ENCODE results near the gene ADPGK. TPM values are rescaled to one million over a fixed set of nuclear protein-coding genes. Genes with fewer than 3 reads are reported as not detected.
"Not testable (repeated sequence)": the region's sequence is repeated elsewhere in the genome, so short reads cannot be mapped to it uniquely, and the experiment has no call there.

The ADPGK gene
- total RNA-seq, 1 experiment from 2014 or later, result 60.7 TPM

GRCh38 chr15:72751751-72752455 is 31.7 kb downstream of the ADPGK start:
- no peak for DNase-seq (ENCODE audit: low read depth)

- DNase-seq (ENCODE audit: low read depth), result no peak
These were observed 33.9 kb downstream of the ADPGK start for GRCh38 chr15:72749700-72750099.

- no peak for DNase-seq (ENCODE audit: low read depth)
These were observed 43.3 kb downstream of the ADPGK start for GRCh38 chr15:72740219-72740618.

GRCh38 chr15:72737723-72738122 is 45.8 kb downstream of the ADPGK start:
- DNase-seq (ENCODE audit: low read depth), result no peak

- no peak for DNase-seq (ENCODE audit: low read depth)
These were observed 46.5 kb downstream of the ADPGK start for GRCh38 chr15:72737061-72737460.

GRCh38 chr15:72735111-72735510 is 48.4 kb downstream of the ADPGK start:
- DNase-seq (ENCODE audit: low read depth), result peak; percentile 34

GRCh38 chr15:72733941-72734738 is 49.4 kb downstream of the ADPGK start:
- peak; percentile 65 for DNase-seq (ENCODE audit: low read depth)

- no peak for DNase-seq (ENCODE audit: low read depth)
These were observed 51.0 kb downstream of the ADPGK start for GRCh38 chr15:72732516-72732915.

GRCh38 chr15:72732086-72732485 is 51.5 kb downstream of the ADPGK start:
- no peak for DNase-seq (ENCODE audit: low read depth)

- no peak for DNase-seq (ENCODE audit: low read depth)
These were observed 54.7 kb downstream of the ADPGK start for GRCh38 chr15:72728821-72729220.

- DNase-seq (ENCODE audit: low read depth), result not testable (repeated sequence)
These were observed 55.3 kb downstream of the ADPGK start for GRCh38 chr15:72728249-72728648.

GRCh38 chr15:72727154-72727553 is 56.4 kb downstream of the ADPGK start:
- DNase-seq (ENCODE audit: low read depth), result no peak

- not testable (repeated sequence) for DNase-seq (ENCODE audit: low read depth)
These were observed 57.7 kb downstream of the ADPGK start for GRCh38 chr15:72725851-72726250.

GRCh38 chr15:72725446-72725845 is 58.1 kb downstream of the ADPGK start:
- no peak for DNase-seq (ENCODE audit: low read depth)

GRCh38 chr15:72724028-72724427 is 59.5 kb downstream of the ADPGK start:
- DNase-seq (ENCODE audit: low read depth), result peak; percentile 34

GRCh38 chr15:72722071-72722696 is 61.4 kb downstream of the ADPGK start:
- DNase-seq (ENCODE audit: low read depth), result peak; percentile 65

GRCh38 chr15:72708551-72709303 is 74.8 kb downstream of the ADPGK start:
- not testable (repeated sequence) for DNase-seq (ENCODE audit: low read depth)

GRCh38 chr15:72706266-72706665 is 77.3 kb downstream of the ADPGK start:
- DNase-seq (ENCODE audit: low read depth), result peak; percentile 69
